ENCODE measurements around the gene C21orf58. TPM values are rescaled to one million over a fixed set of nuclear protein-coding genes. Genes with fewer than 3 reads are reported as not detected.
A peak's percentile ranks its signal among the peaks of the same experiment; 100 is the strongest.

The C21orf58 gene
- total RNA-seq, 4 donors from 2014 or later, result 0.44 to 1.6 (median 0.74) TPM

- no peak for ATAC-seq
Measured at GRCh38 chr21:46322351-46323226, 1.1 kb downstream of the C21orf58 start.

DNA sequence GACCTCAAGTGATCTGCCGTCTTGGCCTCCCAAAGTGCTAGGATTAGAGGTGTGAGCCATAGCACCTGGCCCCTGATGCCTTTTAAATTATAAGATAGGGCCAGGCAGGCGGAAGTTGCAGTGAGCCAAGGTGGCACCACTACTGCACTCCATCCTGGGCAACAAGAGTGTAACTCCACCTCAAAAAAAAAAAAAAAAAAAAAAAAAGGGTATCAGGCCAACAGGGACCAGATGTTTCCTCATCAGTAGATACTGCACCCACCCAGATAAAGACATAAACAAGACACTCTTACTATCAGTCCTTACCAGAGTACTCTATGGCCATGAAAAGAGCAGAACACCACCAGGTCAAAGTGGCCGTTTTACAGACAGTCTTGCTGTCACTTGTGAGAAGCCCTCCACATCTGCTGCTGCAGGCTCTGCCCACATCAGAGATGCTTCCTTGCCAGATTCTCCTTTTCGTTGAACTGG is 3.3 kb downstream of the C21orf58 start:
- H3K9me3 ChIP-seq, result no peaks in the 10 kb centered on the region
- no peaks in the 10 kb centered on the region for H3K36me3 ChIP-seq
- DNase-seq (no peak), ATAC-seq (no peak)
- no peak overlapping the region for H3K27ac ChIP-seq
- H3K27me3 ChIP-seq, result no peaks in the 10 kb centered on the region
- peaks cover 16 to 21% of the 10 kb centered on the region in 2 donors for H3K4me1 ChIP-seq
- H3K4me3 ChIP-seq, result no peak overlapping the region
- in situ Hi-C loops (cut with MboI; ENCODE audit: low sequenced_read_pairs in 4 of 4), result no loop called here
- no peak for TF ChIP-seq POLR2A (IDR thresholded peaks at IDR 0.05)
- TF ChIP-seq, protein P1, sequence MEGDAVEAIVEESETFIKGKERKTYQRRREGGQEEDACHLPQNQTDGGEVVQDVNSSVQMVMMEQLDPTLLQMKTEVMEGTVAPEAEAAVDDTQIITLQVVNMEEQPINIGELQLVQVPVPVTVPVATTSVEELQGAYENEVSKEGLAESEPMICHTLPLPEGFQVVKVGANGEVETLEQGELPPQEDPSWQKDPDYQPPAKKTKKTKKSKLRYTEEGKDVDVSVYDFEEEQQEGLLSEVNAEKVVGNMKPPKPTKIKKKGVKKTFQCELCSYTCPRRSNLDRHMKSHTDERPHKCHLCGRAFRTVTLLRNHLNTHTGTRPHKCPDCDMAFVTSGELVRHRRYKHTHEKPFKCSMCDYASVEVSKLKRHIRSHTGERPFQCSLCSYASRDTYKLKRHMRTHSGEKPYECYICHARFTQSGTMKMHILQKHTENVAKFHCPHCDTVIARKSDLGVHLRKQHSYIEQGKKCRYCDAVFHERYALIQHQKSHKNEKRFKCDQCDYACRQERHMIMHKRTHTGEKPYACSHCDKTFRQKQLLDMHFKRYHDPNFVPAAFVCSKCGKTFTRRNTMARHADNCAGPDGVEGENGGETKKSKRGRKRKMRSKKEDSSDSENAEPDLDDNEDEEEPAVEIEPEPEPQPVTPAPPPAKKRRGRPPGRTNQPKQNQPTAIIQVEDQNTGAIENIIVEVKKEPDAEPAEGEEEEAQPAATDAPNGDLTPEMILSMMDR (IDR thresholded peaks at IDR 0.05 in 4 of 5, conservative IDR thresholded peaks at IDR 0.05 in 1 of 5), result no peak
- intact Hi-C loops (cut with DNase I; ENCODE audit: low total_unique reads), result loop anchor here (5.0 to 10.0 kb wide), 3 partner anchors 133 to 1986 kb away; partner anchors contain the start of gene CFAP410

More at GRCh38 chr21:46322351-46323226, 1.1 kb downstream of the C21orf58 start:
- H3K9me3 ChIP-seq, result no peaks in the 10 kb centered on the region
- in situ Hi-C loops (cut with MboI; ENCODE audit: low sequenced_read_pairs in 4 of 4) (no loop called here), intact Hi-C loops (cut with DNase I; ENCODE audit: low total_unique reads) (loop anchor here (1.0 to 10.0 kb wide), 4 partner anchors 135 to 1988 kb away; partner anchors contain the start of gene CFAP410)
- H3K36me3 ChIP-seq, result no peaks in the 10 kb centered on the region
- TF ChIP-seq POLR2A (IDR thresholded peaks at IDR 0.05), result no peak
- TF ChIP-seq, protein P1 (IDR thresholded peaks at IDR 0.05 in 4 of 5, conservative IDR thresholded peaks at IDR 0.05 in 1 of 5), result no peak
- H3K27me3 ChIP-seq, result no peaks in the 10 kb centered on the region
- H3K27ac ChIP-seq, result peak overlapping the region in 3 of 4 donors; percentile 96 to 100 (median 99)
- peaks cover 18 to 26% of the 10 kb centered on the region in 2 donors for H3K4me1 ChIP-seq
- peak overlapping the region; percentile 87 to 93 (median 88) for H3K4me3 ChIP-seq
- DNase-seq, result no peak

- ATAC-seq (no peak), DNase-seq (no peak)
- Histone ChIP-seq H3K27me3 (no peaks in the 10 kb centered on the region), H3K36me3 (no peaks in the 10 kb centered on the region), H3K4me1 (peaks cover 12 to 16% of the 10 kb centered on the region in 2 donors), H3K4me3 (no peak overlapping the region), H3K27ac (no peak overlapping the region), H3K9me3 (no peaks in the 10 kb centered on the region)
- TF ChIP-seq POLR2A (IDR thresholded peaks at IDR 0.05), result no peak
- TF ChIP-seq, protein P1 (IDR thresholded peaks at IDR 0.05 in 4 of 5, conservative IDR thresholded peaks at IDR 0.05 in 1 of 5), result no peak
- intact Hi-C loops (cut with DNase I; ENCODE audit: low total_unique reads), result no loop called here
- in situ Hi-C loops (cut with MboI; ENCODE audit: low sequenced_read_pairs in 4 of 4), result no loop called here
Measured at GRCh38 chr21:46319186-46319585, 4.5 kb downstream of the C21orf58 start.

DNA sequence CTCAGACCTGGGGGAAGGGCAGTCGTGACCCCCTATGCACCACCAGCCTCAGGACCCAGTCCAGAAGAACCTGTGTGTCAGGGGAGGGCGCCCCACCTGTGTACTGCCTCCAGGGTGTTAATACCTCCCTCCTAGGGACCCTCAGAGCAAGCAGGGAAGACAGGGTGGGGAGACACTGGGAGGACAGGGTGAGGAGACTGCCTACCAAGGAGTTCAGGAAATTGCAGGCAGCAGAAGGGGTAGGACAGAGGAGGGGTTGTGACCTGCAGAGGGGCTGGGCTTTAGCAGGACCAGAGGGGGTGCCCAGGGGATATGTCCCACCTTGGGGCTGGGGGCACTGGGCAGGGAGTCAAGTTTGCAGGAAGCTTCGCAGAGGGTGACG is 5.2 kb downstream of the C21orf58 start:
- no peak for TF ChIP-seq POLR2A (IDR thresholded peaks at IDR 0.05)
- TF ChIP-seq, protein P1 (IDR thresholded peaks at IDR 0.05 in 4 of 5, conservative IDR thresholded peaks at IDR 0.05 in 1 of 5), result no peak
- Histone ChIP-seq H3K4me3 (no peak overlapping the region), H3K4me1 (peaks cover 12 to 16% of the 10 kb centered on the region in 2 donors), H3K36me3 (no peaks in the 10 kb centered on the region), H3K27ac (no peak overlapping the region), H3K9me3 (no peaks in the 10 kb centered on the region), H3K27me3 (no peaks in the 10 kb centered on the region)
- DNase-seq (no peak), ATAC-seq (no peak)
- in situ Hi-C loops (cut with MboI; ENCODE audit: low sequenced_read_pairs in 4 of 4), result no loop called here
- intact Hi-C loops (cut with DNase I; ENCODE audit: low total_unique reads), result no loop called here

Measured in gastrocnemius medialis (tissue), 4 donors.